Sigmoid colon (tissue), 4 donors: ENCODE measurements around the gene PDE3B.

Source experiments
- CTCF ChIP-seq, 4 experiments: fragments of 450-650 bp in 3 of 4; fragments of 200-600 bp in 1 of 4; IDR thresholded peaks; one replicate each; pipeline ENCODE4 v1.5.1; 2016 to 2019; ENCODE audit warnings: antibody characterized with exemption in 4 of 4, mild to moderate bottlenecking in 3 of 4, moderate library complexity in 2 of 4
- EP300 ChIP-seq, 4 donors: sonication (generic); formaldehyde crosslinking; IDR thresholded peaks; one replicate each; pipeline ENCODE4 v1.6.1; 2017; ENCODE audit warnings: antibody characterized with exemption in 4 of 4
- POLR2A ChIP-seq, 2 donors: fragments of 450-650 bp; IDR thresholded peaks; one replicate each; pipeline ENCODE4 v1.6.1; 2016; ENCODE audit warnings: antibody characterized with exemption in 2 of 2, mild to moderate bottlenecking in 2 of 2, moderate library complexity in 2 of 2
- POLR2AphosphoS5 ChIP-seq, 4 donors: sonication (generic); formaldehyde crosslinking; IDR thresholded peaks; one replicate each; pipeline ENCODE4 v1.6.1; 2017; ENCODE audit warnings: antibody characterized with exemption in 4 of 4

DNA sequence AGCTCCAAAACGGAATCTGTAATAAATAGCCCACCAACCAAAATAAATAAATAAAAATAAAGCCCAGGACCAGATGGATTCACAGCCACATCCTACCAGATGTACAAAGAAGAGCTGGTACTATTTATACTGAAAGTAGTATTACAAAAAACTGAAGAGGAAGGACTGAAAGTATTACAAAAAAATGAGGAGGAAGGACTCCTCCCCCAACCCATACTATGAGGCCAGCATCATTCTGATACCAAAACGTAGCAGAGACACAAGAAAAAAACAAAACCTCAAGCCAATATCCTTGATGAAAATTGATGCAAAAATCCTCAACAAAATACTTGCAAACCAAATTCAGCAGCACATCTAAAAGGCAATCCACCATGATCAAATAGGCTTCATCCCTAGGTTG lies 183.0 kb downstream of the PDE3B start:
- TF ChIP-seq CTCF (IDR thresholded peaks at IDR 0.05) (no peak), POLR2A (IDR thresholded peaks at IDR 0.05) (no peak), POLR2AphosphoS5 (IDR thresholded peaks at IDR 0.05) (no peak), EP300 (IDR thresholded peaks at IDR 0.05) (no peak)
